ENCODE results near the gene CMPK1.

The CMPK1 gene

GRCh38 chr1:47418122-47418521, 84.5 kb downstream of the CMPK1 start:
- in situ Hi-C loops (cut with MboI; ENCODE audit: low sequenced_read_pairs): no loop called here

- in situ Hi-C loops (cut with MboI; ENCODE audit: low sequenced_read_pairs): no loop called here
Observed at GRCh38 chr1:47418681-47419325, 85.2 kb downstream of the CMPK1 start.

- in situ Hi-C loops (cut with MboI; ENCODE audit: low sequenced_read_pairs): no loop called here
Observed at GRCh38 chr1:47420547-47420946, 87.0 kb downstream of the CMPK1 start.

- in situ Hi-C loops (cut with MboI; ENCODE audit: low sequenced_read_pairs): no loop called here
Observed at GRCh38 chr1:47423872-47424271, 90.3 kb downstream of the CMPK1 start.

- in situ Hi-C loops (cut with MboI; ENCODE audit: low sequenced_read_pairs): no loop called here
Observed at GRCh38 chr1:47424336-47424982, 90.9 kb downstream of the CMPK1 start.
